Measurements from ENCODE around the gene ACTN2.

ACTN2 gene

GRCh38 chr1:236766506-236766905 is 80.2 kb downstream of the ACTN2 start:
- H3K9me3 ChIP-seq (ENCODE audit: insufficient read depth, low read length) = no peaks in the 10 kb centered on the region
- H3K36me3 ChIP-seq (ENCODE audit: low read length) = no peaks in the 10 kb centered on the region
- H3K27ac ChIP-seq (ENCODE audit: low read depth, low read length) = no peak overlapping the region
- H3K79me2 ChIP-seq (ENCODE audit: insufficient read depth, low read length) = no peaks in the 10 kb centered on the region
- no peaks in the 10 kb centered on the region for H4K20me1 ChIP-seq (ENCODE audit: low read depth, low read length)
- no peak overlapping the region for H2AFZ ChIP-seq (ENCODE audit: low read depth, low read length, severe bottlenecking)
- no peaks in the 10 kb centered on the region for H3K9me2 ChIP-seq (replicated peaks; ENCODE audit: insufficient read depth, low read length)
- TF ChIP-seq CTCF (IDR thresholded peaks at IDR 0.05; ENCODE audit: insufficient read depth, low read length, poor library complexity, severe bottlenecking) (no peak), EZH2phosphoT487 (conservative IDR thresholded peaks at IDR 0.05; ENCODE audit: low read length) (no peak)
- no peaks in the 10 kb centered on the region for H3F3A ChIP-seq (ENCODE audit: insufficient read depth)
- H3K27me3 ChIP-seq (ENCODE audit: low read length) = no peaks in the 10 kb centered on the region
- H3K9ac ChIP-seq (ENCODE audit: low read length) = no peak overlapping the region
- H3K4me3 ChIP-seq (ENCODE audit: insufficient read depth, low read length, poor library complexity, severe bottlenecking) = no peak overlapping the region
- no peak overlapping the region for H3K4me2 ChIP-seq (ENCODE audit: low read depth, low read length, poor library complexity, severe bottlenecking)

GRCh38 chr1:236767276-236767675 is 81.0 kb downstream of the ACTN2 start:
- Histone ChIP-seq H3K9me3 (ENCODE audit: insufficient read depth, low read length) (no peaks in the 10 kb centered on the region), H3K9me2 (replicated peaks; ENCODE audit: insufficient read depth, low read length) (no peaks in the 10 kb centered on the region), H3K79me2 (ENCODE audit: insufficient read depth, low read length) (no peaks in the 10 kb centered on the region), H3F3A (ENCODE audit: insufficient read depth) (no peaks in the 10 kb centered on the region), H3K27ac (ENCODE audit: low read depth, low read length) (no peak overlapping the region), H3K4me3 (ENCODE audit: insufficient read depth, low read length, poor library complexity, severe bottlenecking) (no peak overlapping the region), H3K27me3 (ENCODE audit: low read length) (no peaks in the 10 kb centered on the region), H4K20me1 (ENCODE audit: low read depth, low read length) (no peaks in the 10 kb centered on the region), H2AFZ (ENCODE audit: low read depth, low read length, severe bottlenecking) (no peak overlapping the region), H3K36me3 (ENCODE audit: low read length) (no peaks in the 10 kb centered on the region), H3K4me2 (ENCODE audit: low read depth, low read length, poor library complexity, severe bottlenecking) (no peak overlapping the region), H3K9ac (ENCODE audit: low read length) (no peak overlapping the region)
- TF ChIP-seq CTCF (IDR thresholded peaks at IDR 0.05; ENCODE audit: insufficient read depth, low read length, poor library complexity, severe bottlenecking) = no peak
- no peak for TF ChIP-seq EZH2phosphoT487 (conservative IDR thresholded peaks at IDR 0.05; ENCODE audit: low read length)

- H3K27ac ChIP-seq (ENCODE audit: low read depth, low read length) = no peak overlapping the region
- no peaks in the 10 kb centered on the region for H3K27me3 ChIP-seq (ENCODE audit: low read length)
- H3K9ac ChIP-seq (ENCODE audit: low read length) = no peak overlapping the region
- no peak overlapping the region for H3K4me3 ChIP-seq (ENCODE audit: insufficient read depth, low read length, poor library complexity, severe bottlenecking)
- no peak for TF ChIP-seq CTCF (IDR thresholded peaks at IDR 0.05; ENCODE audit: insufficient read depth, low read length, poor library complexity, severe bottlenecking)
- no peak for TF ChIP-seq EZH2phosphoT487 (conservative IDR thresholded peaks at IDR 0.05; ENCODE audit: low read length)
- H4K20me1 ChIP-seq (ENCODE audit: low read depth, low read length) = no peaks in the 10 kb centered on the region
- no peaks in the 10 kb centered on the region for H3K79me2 ChIP-seq (ENCODE audit: insufficient read depth, low read length)
- no peaks in the 10 kb centered on the region for H3K36me3 ChIP-seq (ENCODE audit: low read length)
- no peaks in the 10 kb centered on the region for H3F3A ChIP-seq (ENCODE audit: insufficient read depth)
- no peaks in the 10 kb centered on the region for H3K9me2 ChIP-seq (replicated peaks; ENCODE audit: insufficient read depth, low read length)
- no peak overlapping the region for H3K4me2 ChIP-seq (ENCODE audit: low read depth, low read length, poor library complexity, severe bottlenecking)
- no peaks in the 10 kb centered on the region for H3K9me3 ChIP-seq (ENCODE audit: insufficient read depth, low read length)
- H2AFZ ChIP-seq (ENCODE audit: low read depth, low read length, severe bottlenecking) = no peak overlapping the region
Observed at GRCh38 chr1:236768601-236769000, 82.3 kb downstream of the ACTN2 start.
